Lower lobe of right lung (tissue), 2 donors: Measurements from ENCODE around the gene PHF23. TPM values are rescaled to one million over a fixed set of nuclear protein-coding genes. Genes with fewer than 3 reads are reported as not detected.

ENCODE experiments used
- ATAC-seq, 2 donors: fragments of 200-7000 bp; cut with Tn5 transposase; one replicate each; pipeline ENCODE4 v1.9.1; 2020 to 2022; ENCODE audit warnings: mild to moderate bottlenecking in 2 of 2, moderate library complexity in 2 of 2
- DNase-seq: peaks from one replicate; pipeline ENCODE4 v3.0.0-alpha.2; 2020
- H3K27ac ChIP-seq: fragments of 200-600 bp; one replicate; pipeline ENCODE4 v1.8.0; 2022
- H3K27me3 ChIP-seq: fragments of 200-600 bp; one replicate; pipeline ENCODE4 v1.8.0; 2022; ENCODE audit warnings: low read depth
- H3K36me3 ChIP-seq: fragments of 200-600 bp; one replicate; pipeline ENCODE4 v1.8.0; 2022; ENCODE audit warnings: mild to moderate bottlenecking
- H3K4me1 ChIP-seq: fragments of 200-600 bp; one replicate; pipeline ENCODE4 v1.8.0; 2022
- H3K4me3 ChIP-seq: fragments of 200-600 bp; one replicate; pipeline ENCODE4 v1.8.0; 2022; ENCODE audit warnings: mild to moderate bottlenecking
- H3K9me3 ChIP-seq: fragments of 200-600 bp; one replicate; pipeline ENCODE4 v1.8.0; 2022
- CTCF ChIP-seq: fragments of 200-600 bp; IDR thresholded peaks from one replicate; pipeline ENCODE4 v1.8.0; 2022; ENCODE audit warnings: antibody characterized with exemption, mild to moderate bottlenecking
- intact Hi-C: fragments of 100-400 bp; cut with DNase I; formaldehyde crosslinking; loops from one replicate; pipeline ENCODE4 v1.11.0; 2022
- total RNA-seq: library from RNA; stranded (reverse); fragmentation: NEBNext Ultra II Directional; extraction: Animal tissue kit (Norgen Biotek cat#: 25700); gene quantifications from one replicate; pipeline ENCODE4 v1.2.1, GENCODE V29; 2021
- donor health status: DM: no; HTN: yes; CAD: no; lungs with severe emphysema.

PHF23 gene
- total RNA-seq, 1 donor from 2014 or later, result 33.9 TPM

DNA sequence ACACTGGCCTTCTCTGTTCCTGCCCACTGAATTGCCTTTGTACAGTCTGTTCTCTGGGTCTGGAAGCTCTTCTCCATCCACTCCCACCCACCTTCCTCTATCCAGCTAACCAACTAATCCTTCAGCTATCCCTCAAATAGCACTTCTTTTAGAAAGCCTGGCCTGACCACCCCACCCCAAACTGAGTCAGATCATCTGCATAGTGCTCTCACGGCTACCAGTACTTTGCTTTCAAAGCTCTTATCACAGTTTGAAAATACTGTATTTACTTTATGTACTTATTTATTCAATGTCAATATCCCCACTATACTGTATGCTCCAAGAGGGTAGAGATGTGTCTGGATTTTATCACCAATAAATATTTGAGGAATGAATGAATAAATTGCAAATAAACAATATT lies 27.5 kb upstream of the PHF23 start:
- DNase-seq (no peak), ATAC-seq (no peak)
- Histone ChIP-seq H3K27ac (no peak overlapping the region), H3K36me3 (no peaks in the 10 kb centered on the region), H3K9me3 (no peaks in the 10 kb centered on the region), H3K4me3 (no peak overlapping the region), H3K4me1 (peaks cover 22% of the 10 kb centered on the region), H3K27me3 (peaks cover 13% of the 10 kb centered on the region)
- intact Hi-C loops, result no loop called here
- TF ChIP-seq CTCF, result no peak

DNA sequence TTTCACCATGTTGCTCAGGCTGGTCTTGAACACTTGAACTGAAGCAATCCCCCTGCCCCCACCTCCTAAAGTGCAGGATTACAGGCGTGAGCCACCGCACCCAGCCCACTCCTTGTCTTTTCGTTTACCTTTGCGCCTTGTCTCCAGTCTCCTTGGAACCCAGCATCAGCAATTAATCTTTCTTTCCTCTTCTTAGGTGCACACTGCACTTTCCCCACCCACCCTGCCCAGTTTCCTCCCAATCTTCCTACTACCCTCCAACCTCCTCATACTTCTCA lies 24.5 kb upstream of the PHF23 start:
- DNase-seq (no peak), ATAC-seq (no peak)
- H3K4me1 ChIP-seq, result peaks cover 48% of the 10 kb centered on the region
- peaks cover 5% of the 10 kb centered on the region for H3K36me3 ChIP-seq
- intact Hi-C loops, result no loop called here
- H3K4me3 ChIP-seq, result peak overlapping the region; percentile 67
- no peak for TF ChIP-seq CTCF
- H3K27me3 ChIP-seq, result peaks cover 21% of the 10 kb centered on the region
- peak overlapping the region; percentile 88 for H3K27ac ChIP-seq
- H3K9me3 ChIP-seq, result no peaks in the 10 kb centered on the region

DNA sequence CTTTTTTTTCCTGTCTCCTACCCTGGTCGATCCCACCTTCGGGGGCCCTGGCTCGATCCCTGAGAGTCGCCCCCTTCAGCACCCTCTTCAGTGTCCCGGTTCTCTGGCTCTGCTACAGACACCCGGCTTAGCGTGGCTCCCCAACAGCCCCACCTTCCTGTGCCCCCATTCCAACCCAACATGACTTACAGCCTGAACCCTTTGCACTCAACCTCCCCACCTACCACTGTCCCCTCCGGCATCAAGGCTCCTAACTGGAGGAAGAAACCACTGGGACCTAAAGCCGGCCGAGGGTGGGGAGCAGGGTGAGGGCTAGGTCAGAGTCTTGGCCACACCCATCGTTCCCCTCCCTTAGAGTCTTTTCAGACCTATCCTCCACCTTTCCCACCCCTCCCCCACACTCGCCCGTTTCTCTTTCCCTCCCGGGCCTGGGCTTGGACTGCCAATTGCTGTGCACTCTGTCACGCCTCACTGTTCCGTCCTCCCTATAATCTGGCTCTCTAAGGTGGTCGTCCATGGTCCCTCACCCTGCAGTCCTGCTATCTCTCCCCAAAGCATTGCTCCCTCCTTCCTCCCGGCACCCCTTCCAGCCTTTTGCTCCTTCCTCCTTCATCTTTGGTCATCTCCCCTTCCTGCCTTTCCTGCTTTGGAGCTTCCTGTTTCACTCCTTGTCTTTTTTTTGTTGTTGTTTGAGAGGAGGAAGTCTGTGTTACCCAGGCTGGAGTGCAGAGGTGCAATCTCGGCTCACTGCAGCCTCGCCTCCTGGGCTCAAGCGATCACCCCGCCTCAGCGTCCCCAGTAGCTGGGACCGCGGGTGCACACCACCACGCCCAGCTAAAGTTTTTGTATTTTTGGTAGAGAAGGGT lies 23.9 kb upstream of the PHF23 start:
- intact Hi-C loops, result no loop called here
- ATAC-seq (peak; percentile 53 to 59), DNase-seq (peak; percentile 82)
- Histone ChIP-seq H3K36me3 (peaks cover 10% of the 10 kb centered on the region), H3K27ac (peak overlapping the region; percentile 88), H3K9me3 (no peaks in the 10 kb centered on the region), H3K27me3 (peaks cover 21% of the 10 kb centered on the region), H3K4me1 (peaks cover 52% of the 10 kb centered on the region), H3K4me3 (peak overlapping the region; percentile 67)
- no peak for TF ChIP-seq CTCF

- peaks cover 52% of the 10 kb centered on the region for H3K4me1 ChIP-seq
- no peaks in the 10 kb centered on the region for H3K9me3 ChIP-seq
- DNase-seq, result peak; percentile 92
- H3K36me3 ChIP-seq, result peaks cover 18% of the 10 kb centered on the region
- H3K27me3 ChIP-seq, result peaks cover 21% of the 10 kb centered on the region
- peak within 1 kb of the TSS; percentile 88 for H3K27ac ChIP-seq
- TF ChIP-seq CTCF, result no peak
- intact Hi-C loops, result no loop called here
- peak within 1 kb of the TSS; percentile 67 for H3K4me3 ChIP-seq
- ATAC-seq, result peak; percentile 83 to 90
Measured at GRCh38 chr17:7262192-7262934, 23.1 kb upstream of the PHF23 start, which contains the start of gene CLDN7. CLDN7 (minus strand) TSS chr17:7262478; CDS start chr17:7262043, 435 bp downstream.

- H3K4me3 ChIP-seq, result peak overlapping the region; percentile 67
- intact Hi-C loops, result no loop called here
- ATAC-seq, result peak; percentile 28 to 31
- no peak for TF ChIP-seq CTCF
- peaks cover 26% of the 10 kb centered on the region for H3K36me3 ChIP-seq
- peaks cover 21% of the 10 kb centered on the region for H3K27me3 ChIP-seq
- DNase-seq, result peak; percentile 55
- no peaks in the 10 kb centered on the region for H3K9me3 ChIP-seq
- peaks cover 52% of the 10 kb centered on the region for H3K4me1 ChIP-seq
- peak overlapping the region; percentile 88 for H3K27ac ChIP-seq
Measured at GRCh38 chr17:7261379-7262191, 22.3 kb upstream of the PHF23 start.
